Stimulated activated CD8-positive, alpha-beta memory T cell treated with anti-CD3 and anti-CD28 coated beads, Interleukin-15, amount 100 ng/mL, for 4 hours (primary cell): ENCODE measurements around the gene DMWD.
A peak's percentile ranks its signal among the peaks of the same experiment; 100 is the strongest.

ENCODE experiments used
- DNase-seq, 2 donors: peaks; one replicate each; pipeline ENCODE4 v3.0.0-alpha.2; 2020; ENCODE audit warnings: low read depth in 2 of 2

DMWD gene

DNA sequence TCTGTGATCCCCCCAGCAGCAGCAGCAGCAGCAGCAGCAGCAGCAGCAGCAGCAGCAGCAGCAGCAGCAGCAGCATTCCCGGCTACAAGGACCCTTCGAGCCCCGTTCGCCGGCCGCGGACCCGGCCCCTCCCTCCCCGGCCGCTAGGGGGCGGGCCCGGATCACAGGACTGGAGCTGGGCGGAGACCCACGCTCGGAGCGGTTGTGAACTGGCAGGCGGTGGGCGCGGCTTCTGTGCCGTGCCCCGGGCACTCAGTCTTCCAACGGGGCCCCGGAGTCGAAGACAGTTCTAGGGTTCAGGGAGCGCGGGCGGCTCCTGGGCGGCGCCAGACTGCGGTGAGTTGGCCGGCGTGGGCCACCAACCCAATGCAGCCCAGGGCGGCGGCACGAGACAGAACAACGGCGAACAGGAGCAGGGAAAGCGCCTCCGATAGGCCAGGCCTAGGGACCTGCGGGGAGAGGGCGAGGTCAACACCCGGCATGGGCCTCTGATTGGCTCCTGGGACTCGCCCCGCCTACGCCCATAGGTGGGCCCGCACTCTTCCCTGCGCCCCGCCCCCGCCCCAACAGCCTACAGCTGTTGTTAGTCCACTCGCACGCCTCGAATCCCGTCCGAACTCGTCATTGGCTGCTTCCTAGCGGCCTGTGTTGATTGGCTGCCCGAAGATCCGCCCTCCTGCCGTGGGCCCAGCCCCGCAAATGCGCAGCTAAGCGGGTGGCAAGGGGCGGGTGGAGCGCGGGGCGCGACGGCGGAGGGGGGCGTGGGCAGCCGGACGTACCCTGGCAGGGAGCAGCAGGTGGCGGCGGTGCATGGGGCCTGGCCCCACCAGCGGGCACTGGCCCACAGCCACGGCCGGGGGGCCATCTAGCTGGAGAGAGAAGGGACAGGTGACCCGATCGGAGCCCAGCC, 22.2 kb downstream of the DMWD start:
- DNase-seq = peak; percentile 77 to 80

DNA sequence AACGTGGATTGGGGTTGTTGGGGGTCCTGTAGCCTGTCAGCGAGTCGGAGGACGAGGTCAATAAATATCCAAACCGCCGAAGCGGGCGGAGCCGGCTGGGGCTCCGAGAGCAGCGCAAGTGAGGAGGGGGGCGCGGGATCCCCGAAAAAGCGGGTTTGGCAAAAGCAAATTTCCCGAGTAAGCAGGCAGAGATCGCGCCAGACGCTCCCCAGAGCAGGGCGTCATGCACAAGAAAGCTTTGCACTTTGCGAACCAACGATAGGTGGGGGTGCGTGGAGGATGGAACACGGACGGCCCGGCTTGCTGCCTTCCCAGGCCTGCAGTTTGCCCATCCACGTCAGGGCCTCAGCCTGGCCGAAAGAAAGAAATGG, 22.8 kb downstream of the DMWD start:
- DNase-seq = no peak

DNA sequence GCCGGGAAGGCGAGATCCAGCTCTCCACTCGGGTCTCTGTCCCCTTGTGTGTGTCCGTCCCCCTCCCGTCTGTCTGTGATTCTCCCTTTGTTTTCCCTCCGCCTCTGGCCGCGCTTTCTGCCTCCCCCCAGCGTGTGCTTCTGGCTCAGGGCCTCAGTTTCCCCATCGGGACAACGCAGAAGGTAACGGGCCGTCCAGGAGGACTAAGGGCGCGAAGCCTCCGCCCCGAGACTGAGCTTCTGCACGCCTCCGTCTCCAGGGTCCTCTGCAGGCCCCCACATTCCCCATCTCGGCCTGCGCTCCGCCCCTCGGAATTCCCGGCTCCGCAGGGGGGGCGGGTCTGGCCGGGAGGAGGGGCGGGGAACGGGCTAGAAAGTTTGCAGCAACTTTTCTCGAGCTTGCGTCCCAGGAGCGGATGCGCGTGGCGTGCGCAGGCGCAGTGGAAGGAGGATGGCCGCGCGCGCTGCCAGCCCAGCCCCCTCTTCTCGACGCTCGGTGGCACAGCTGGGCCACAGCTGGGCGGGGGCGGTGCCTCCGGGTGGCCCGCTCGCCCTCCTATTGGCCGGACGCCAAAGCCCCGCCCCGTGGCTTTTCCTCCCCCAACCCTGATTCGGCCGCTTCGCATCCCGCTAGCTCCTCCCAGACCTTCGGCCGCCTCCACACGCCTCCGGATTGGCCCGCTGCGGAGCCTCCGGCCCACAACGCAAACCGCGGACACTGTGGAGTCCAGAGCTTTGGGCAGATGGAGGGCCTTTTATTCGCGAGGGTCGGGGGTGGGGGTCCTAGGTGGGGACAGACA, 23.5 kb downstream of the DMWD start, which contains the start of gene SIX5:
Gene SIX5, minus strand, starts transcription at position 269 of the 799 bp plus-strand sequence. CDS start 408 bp downstream, outside the sequence.
- peak; percentile 81 to 84 for DNase-seq

DNA sequence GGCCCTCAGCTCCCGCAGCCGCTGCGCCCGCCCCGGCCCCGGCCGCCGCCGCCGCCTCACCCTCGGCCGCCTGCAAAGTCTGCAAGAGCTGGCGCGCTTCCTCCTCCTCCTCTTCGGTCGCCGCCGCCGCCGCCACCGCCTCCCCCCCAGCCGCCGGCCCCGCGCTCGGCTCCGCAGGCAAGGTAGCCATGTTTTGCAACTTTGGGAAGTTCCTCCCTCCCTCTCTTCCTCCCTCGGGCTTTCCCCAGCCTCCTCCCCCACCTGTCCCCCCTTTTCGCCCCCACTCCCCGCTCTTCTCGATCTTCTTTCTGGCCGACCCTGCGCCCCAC, 24.0 kb downstream of the DMWD start:
- DNase-seq = no peak

DNA sequence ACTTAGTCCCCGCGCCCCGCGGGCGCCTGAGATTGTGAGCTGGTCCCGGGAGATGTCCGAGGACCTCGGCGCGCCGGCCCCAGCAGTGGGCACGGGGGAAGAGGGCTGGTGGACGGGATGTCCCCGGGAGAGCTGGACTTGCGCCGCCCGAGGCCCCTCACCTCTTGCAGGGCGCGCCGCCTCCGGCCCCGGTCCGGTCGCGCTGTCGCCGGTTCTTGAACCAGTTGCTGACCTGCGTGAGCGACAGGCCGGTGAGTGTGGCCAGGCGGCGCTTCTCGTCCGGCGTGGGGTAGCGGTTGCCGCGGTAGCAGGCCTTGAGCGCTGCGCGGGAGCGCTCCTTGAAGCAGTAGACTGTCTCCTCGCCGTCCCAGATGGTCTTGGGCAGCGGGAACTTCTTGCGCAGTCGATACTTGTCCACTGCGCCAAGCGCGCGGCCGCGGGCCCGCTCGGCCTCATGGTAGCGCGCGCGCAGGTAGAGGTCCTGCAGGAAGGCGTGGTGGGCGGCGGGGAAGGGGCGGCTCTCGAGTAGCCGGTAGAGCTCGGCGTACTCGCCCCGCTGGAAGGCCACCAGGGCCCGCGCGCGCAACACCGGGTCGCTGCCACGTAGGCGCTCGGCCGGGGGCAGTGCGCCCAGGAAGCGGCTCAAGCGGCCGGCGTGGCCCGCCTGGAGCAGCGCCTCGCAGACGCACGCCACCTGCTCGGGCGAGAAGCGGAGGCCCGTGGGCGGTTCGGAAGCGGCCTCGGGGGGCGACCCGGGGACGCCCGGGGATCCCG, 24.6 kb downstream of the DMWD start:
- no peak for DNase-seq

DNA sequence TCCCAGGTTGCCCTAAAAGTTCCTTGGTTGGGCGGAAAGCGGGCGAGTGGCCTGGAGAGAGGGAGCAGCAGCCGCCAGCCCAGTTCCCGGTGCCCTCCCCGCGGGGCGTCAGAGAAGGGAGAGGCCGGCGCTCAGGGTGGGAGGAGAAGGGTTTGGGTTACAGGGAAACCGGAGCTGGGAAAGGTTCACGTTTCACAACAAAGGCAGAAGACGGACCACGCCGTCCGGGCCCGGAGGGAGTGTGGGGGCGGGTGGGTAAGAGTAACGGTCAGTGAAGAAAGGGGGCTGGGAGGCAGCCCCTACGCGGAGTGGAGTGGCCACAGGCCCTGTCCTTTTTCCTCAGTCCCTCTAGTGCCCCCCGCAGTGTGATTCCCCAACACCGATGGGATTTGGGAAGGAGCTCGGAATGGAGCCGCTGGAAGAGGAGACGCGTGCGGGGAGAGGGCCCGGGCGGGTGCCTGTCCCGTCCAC, 25.2 kb downstream of the DMWD start:
- no peak for DNase-seq

DNA sequence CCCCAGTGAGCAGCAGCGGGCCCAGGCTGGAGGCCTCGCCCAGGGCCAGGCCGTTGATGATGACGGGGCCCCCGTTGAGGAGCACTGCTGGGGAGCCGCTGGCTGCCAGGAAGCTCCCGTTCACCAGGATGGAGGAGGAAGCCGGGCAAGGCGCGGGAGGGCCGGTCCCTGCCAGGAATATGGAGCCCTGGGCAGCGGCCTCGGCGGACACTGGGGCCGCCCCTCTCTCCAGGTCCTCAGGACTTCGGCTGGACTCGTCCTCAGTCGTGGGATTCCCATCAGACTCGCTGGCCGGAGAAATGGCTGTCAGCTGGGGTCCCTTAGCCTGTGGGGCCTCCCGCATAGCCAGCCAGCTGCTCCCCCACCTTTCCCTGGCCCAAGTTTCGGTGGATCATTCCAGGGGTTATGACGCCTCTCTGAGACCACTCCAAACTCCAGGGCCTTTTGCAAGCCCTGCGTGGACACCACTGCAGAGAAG, 25.7 kb downstream of the DMWD start:
- no peak for DNase-seq

DNA sequence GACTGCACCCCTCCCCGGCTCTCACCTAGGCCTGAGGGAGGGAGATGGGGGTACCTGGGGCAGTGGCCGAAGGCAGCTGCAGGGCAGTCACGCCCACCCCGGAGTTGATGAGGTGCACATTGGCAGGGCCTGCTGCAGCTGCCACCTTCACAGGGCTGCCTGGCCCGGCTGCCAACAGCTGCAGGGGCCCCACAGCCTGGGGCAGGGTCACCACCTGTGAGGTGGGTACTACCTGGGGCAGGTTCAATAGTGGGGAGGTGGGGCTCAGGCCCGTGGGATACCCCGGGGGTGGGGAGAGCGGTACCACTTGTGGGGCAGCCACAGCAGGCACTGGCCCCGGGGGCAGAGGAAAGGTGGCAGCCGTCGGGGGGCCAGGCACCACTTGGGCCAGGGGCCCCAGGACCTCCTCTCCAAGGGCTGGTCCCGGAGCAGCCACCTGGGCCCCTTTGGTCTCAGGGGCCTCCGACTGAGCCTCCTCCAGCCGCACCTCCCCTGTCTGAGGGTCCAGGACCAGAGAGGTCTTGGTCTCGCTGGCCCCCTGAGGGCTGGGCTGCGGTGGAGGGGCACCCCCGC, 26.3 kb downstream of the DMWD start:
- DNase-seq = no peak

DNA sequence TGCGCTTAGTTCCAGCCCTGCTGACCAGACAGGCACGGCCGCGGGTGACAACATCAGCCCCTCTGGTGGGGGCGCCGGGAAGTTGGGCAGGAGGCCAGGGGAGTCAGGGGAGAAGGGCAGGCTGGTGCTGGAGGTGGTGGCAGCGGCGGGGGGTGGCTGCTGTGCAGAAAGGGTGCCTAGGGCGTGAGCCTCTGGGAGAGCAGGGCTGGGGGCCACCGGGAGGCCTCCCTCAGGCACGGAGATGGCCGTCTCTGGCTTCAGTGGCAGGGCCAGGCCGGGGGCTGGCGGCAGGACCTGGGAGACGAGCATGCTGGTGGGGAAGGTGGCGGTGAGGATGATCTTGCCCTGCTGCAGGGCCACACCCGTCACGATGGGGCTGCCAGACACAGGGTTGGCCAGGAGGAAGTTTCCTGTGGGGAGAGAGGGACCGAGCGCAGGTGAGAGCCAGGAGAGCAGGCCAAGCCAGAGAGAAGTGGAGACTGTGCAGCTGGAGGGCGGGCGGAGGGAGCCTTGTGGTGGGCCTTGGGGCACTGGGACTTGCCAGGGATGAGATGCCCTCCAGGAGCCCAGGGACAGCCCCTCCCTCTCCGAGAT, 26.8 kb downstream of the DMWD start:
- DNase-seq = no peak

DNA sequence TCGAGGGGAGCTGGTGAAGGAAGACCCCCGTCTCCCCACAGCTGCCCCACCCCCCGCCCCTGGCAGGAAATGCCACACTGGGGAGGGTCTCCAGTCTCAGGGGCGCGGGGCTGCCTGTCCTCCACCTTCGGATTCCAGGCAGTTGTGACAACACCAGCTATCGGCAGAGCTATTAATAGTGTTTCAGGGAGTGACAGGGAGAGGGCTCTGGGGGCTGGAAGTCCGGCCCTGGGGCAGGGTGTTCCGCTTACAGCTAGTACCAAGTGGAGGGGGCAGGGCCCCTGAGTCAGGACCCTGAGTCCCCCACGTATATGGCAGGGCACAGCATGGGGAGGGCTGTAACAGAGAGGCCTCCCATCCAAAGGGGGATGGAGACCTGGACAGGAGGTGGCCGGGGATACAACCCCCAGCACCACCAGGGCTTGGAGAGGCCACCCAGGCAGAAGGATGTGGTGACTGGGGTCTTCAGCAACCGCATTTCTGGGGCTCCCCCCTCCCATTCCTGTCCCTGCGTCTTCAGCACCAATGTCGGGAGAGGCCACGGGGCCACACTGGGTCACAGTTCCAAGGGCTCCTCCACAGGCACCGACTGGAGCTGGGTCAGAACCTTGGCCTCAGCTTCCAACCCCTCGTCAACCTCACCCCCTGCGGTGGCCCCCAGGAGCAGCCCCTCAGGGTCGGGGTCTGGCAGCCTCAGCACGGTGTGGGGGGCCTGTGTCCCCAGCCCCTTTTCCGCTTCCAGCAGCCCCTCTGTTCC, 27.5 kb downstream of the DMWD start:
- no peak for DNase-seq

DNA sequence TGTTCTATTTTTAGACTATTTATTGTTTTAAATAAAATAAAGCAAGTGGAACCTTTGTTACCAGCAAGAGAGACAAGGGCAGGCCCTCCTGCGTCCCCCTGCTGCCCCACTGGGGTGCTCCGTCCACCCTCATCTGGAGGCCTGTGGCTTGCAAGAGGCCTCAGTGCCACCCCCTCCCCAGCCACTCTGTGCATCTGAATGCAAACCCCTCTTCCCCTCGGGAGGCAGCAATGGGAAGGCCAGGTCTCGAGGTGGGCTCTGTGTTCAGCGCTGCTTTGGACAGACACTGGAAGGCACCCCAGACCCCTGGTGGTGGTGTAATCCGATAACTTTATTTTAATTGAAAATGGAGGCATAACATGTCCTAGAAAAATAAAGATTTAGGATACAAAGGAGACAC, 28.2 kb downstream of the DMWD start:
- no peak for DNase-seq

DNA sequence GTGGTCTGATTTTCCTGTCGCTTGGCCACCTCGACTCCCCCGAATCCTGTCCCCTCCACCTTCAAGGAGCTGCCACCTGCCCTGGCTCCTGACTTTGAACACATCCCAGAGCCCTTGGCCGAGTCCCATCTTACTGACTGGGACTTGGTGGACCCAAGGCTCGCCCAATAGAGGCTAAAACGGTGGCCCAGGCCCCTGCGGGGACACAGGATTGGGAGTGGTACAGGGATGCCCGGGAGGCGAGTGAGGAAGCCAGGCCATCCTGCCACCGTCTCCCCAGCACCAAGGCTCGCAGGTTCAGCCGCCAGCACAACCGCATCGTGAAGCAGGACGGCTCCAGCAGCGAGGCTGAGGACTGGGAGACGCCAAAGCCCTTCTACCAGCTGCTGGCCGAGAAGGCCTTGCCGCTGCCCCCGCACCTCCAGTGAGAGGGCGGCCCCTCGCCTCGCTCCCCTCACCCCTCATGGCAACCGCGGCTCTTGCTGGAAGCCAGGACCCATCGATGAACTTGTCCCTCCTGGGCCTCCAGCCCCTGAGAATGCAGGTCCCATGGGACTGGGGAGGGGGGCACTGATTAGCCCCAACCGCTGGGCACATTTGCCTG, 28.9 kb downstream of the DMWD start:
- no peak for DNase-seq

DNA sequence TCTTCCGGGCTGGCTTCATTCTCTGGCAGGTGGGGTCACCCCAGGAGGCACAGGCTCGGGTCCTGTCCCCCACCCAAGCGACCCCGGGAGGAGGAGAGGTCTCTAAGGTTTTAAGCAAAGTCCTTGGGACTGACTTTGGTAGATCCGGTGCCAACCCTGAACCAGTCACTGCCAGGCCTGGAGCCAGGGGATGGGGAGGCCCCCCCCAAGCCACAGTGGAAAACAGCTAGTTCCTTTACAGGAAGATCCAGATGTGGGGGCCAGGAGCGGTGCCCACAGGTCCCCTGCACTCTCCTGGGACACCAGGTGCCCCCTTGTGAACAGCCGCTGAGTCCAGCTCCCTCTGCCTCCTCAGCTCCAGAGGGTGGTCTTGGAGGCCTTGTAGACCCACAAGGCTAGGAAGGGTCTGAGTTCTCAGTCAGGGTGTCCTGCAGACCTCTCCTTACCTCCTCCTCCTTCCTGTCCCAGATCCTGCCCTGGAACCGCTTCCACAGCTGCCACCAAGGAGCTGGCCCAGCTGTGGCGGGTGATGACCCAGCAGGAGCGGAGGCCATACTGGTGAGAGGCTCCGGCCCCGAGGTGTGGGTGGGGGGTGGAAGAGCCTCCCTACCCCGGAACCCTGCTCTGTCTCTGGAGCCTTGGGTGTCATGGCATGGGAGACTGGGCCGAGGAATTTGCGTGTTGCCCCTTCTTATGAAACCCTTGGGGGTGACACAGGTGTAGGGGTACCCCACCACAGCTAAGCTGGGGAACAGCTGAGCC, 29.6 kb downstream of the DMWD start:
- DNase-seq = no peak

DNA sequence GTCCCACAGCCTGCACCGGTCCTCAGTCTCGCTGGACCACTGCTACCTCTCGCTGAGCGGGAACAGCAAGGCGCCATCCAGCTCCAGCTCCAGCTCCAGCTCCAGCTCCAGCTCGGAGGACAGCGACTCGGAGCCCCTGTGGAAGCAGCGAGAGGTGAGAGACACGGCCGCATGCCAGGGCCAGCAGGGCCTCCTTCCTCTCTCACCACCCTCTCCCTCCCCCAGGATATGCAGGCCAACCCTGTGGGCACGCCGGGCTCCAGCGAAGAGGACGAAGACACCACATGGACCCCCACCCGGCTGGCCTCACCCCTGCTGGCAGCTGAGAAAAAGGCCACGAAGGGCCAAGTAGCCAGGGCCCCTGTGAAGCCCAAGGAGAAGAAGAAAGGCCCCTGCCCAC, 30.9 kb downstream of the DMWD start:
- DNase-seq = no peak

DNA sequence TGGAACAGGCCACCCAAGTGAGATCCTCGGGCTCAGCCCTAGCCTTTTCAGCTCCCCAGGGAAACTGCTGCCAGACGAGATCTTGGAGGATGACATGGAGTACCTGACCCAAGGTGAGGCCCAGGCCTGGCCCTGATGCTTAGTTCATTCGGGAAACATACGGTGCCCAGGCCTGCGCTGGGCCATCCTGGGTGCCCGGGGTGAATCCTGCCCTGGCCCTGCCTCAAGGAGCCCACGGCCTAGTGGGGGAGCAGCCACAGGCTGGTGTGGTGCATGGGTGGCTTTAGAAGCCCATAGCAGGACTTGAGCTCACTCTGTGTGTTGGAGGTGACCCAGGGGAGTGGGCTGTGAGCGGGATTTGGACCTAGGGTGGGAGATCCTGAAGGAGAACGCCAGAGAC, 33.7 kb downstream of the DMWD start:
- DNase-seq = no peak

DNA sequence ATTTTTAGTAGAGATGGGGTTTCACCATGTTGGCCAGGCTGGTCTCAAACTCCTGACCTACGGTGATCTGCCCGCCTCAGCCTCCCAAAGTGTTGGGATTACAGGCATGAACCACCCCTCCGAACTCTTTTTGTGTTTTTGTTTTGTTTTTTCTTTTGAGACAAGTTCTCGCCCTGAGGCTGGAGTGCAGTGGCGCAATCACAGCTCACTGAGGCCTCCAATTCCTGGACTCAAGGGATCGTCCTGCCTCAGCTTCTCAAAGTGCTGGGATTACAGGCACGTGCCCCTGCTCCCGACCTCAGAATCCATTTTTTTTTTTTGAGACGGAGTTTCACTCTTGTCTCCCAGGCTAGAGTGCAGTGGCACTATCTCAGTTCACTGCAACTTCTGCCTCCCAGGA, 35.0 kb downstream of the DMWD start:
- no peak for DNase-seq

DNA sequence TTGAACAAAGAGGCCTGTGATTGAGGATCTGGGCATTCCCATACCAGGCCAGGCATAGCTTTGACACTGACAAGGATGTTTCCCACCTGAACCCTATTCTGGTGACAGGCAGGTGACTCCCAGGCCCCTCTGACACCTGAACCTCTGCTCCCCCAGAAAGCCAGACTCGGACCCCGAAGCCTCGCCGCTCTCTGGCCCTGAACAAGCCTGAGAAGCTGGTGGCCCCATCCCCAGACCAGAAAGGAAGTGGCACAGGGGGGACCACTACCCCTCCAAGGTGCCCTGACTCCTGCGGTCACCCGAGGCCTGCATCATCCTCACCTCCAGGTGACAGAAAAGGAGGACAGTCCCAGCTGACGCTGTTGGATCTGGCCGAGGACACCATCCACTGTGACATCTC, 38.3 kb downstream of the DMWD start:
- DNase-seq = no peak

DNA sequence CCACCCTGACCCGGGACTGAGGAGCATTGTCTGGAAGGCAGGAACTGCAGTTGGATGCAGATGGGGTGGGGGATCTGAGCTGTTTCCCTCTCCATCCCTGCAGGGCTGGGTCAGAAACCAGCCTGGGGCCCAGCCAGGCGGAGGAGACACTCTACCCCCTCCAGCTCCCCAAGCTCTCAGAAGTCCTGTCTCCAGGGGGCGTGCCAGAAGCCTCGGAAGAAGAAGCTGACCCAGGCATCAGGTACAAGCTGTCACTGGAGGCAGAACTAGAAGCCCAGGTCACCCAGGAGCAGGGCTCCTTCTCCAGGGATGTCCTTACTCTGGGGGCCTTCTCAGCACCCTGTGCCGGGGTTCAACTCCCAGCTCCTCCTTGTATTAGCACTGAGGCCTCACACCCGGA, 39.1 kb downstream of the DMWD start:
- no peak for DNase-seq

DNA sequence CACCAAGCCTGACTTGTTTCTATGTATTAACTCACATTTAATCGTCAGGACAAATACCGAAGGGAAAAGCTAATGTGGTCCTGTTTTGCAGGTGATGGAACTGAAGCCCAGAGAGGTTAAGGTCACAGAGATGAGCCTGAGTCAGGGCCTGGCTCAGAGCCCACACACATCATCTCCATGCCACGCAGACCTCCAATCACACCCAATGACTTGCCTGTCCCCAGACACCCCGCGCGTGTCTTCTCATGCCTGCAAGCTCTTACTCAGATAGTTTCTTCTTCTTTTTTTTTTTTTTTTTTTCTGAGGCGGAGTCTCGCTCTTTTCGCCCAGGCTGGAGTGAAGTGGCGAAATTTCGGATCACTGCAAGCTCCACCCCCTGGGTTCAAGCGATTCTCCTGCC, 40.0 kb downstream of the DMWD start:
- no peak for DNase-seq
